Measurements from ENCODE around the gene CYB561D1.

DNA sequence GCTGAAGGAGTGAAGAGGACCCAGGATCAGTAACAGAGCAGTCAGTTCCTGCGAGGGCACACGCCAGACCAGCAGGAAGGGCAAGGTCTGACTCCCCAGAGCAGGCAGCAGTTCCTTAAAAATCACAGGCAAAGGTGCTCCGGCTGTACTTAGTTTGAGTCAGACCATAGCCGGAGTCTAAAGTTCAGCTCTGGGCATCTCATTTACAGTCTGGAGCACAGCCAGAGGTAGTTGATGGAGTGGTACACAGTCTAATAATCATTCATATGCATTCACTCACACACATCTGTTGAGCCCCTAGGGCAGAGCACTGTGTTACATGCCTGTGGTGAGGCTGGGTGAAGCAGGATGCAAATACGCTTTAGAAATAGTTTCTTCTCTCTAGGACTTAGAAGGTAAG lies 23.0 kb downstream of the CYB561D1 start:
- TF ChIP-seq, protein P1, sequence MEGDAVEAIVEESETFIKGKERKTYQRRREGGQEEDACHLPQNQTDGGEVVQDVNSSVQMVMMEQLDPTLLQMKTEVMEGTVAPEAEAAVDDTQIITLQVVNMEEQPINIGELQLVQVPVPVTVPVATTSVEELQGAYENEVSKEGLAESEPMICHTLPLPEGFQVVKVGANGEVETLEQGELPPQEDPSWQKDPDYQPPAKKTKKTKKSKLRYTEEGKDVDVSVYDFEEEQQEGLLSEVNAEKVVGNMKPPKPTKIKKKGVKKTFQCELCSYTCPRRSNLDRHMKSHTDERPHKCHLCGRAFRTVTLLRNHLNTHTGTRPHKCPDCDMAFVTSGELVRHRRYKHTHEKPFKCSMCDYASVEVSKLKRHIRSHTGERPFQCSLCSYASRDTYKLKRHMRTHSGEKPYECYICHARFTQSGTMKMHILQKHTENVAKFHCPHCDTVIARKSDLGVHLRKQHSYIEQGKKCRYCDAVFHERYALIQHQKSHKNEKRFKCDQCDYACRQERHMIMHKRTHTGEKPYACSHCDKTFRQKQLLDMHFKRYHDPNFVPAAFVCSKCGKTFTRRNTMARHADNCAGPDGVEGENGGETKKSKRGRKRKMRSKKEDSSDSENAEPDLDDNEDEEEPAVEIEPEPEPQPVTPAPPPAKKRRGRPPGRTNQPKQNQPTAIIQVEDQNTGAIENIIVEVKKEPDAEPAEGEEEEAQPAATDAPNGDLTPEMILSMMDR (conservative IDR thresholded peaks at IDR 0.05): no peak
- no peak for TF ChIP-seq EZH2 (IDR thresholded peaks at IDR 0.05; ENCODE audit: low read depth)
